ENCODE results near the gene TMEM198. TPM values are rescaled to one million over a fixed set of nuclear protein-coding genes. Genes with fewer than 3 reads are reported as not detected.

Gene TMEM198
- total and polyA plus RNA-seq, 2 of the 4 experiments (the other 2 are of a cell fraction) = 0.18 to 2.2 TPM

- Histone ChIP-seq H3K9ac (ENCODE audit: low read depth, low read length) (no peak overlapping the region), H3K18ac (ENCODE audit: low read depth, low read length) (no peak overlapping the region), H3K27me3 (ENCODE audit: control insufficient read depth, insufficient read depth, low read length) (peaks cover 78% of the 10 kb centered on the region), H2AK5ac (ENCODE audit: low read depth, low read length) (no peak overlapping the region), H4K5ac (ENCODE audit: low read depth, low read length) (no peak overlapping the region), H3K9me1 (ENCODE audit: insufficient read depth, low read length) (no peaks in the 10 kb centered on the region), H3K27ac (ENCODE audit: insufficient read depth, low read length) (no peak overlapping the region), H3K56ac (ENCODE audit: extremely low read depth, insufficient read depth, low read length) (no peak overlapping the region), H2BK20ac (ENCODE audit: low read depth, low read length) (no peak overlapping the region), H3K9me3 (ENCODE audit: control insufficient read depth, insufficient read depth, low read length) (no peaks in the 10 kb centered on the region), H2BK15ac (ENCODE audit: low read depth, low read length) (no peak overlapping the region), H3K4me1 (ENCODE audit: control insufficient read depth, insufficient read depth, low read length) (peaks cover 8% of the 10 kb centered on the region; the same call in 1 of the 2 replicates), H3K4ac (ENCODE audit: low read depth, low read length) (no peak overlapping the region), H3K36me3 (ENCODE audit: control insufficient read depth, insufficient read depth, low read length) (no peaks in the 10 kb centered on the region), H2AFZ (replicated peaks; ENCODE audit: low read length, poor library complexity) (no peak overlapping the region), H3K79me1 (ENCODE audit: low read depth in 1 of 2, low read length in 2 of 2) (no peaks in the 10 kb centered on the region), H3K14ac (replicated peaks; ENCODE audit: low read depth, low read length) (no peak overlapping the region), H2BK120ac (ENCODE audit: low read depth, low read length) (no peak overlapping the region), H2BK5ac (ENCODE audit: low read depth, low read length, poor library complexity, severe bottlenecking) (no peak overlapping the region), H4K8ac (ENCODE audit: low read depth in 2 of 2, low read length in 2 of 2) (no peak overlapping the region), H3K4me3 (ENCODE audit: insufficient read depth, low read depth, low read length) (no peak overlapping the region), H3K4me2 (ENCODE audit: low read depth, low read length) (no peak overlapping the region), H3K23ac (ENCODE audit: low read depth, low read length) (no peak overlapping the region), H4K91ac (ENCODE audit: insufficient read depth, low read depth, low read length) (no peak overlapping the region), H4K20me1 (ENCODE audit: insufficient read depth, low read length) (no peaks in the 10 kb centered on the region), H2AK9ac (replicated peaks; ENCODE audit: low read depth, low read length, poor library complexity) (no peak overlapping the region)
- in situ Hi-C loops (cut with MboI; ENCODE audit: low sequenced_read_pairs) = no loop called here
- ChIA-PET CTCF (no interaction called here), POLR2A (ENCODE audit: unreplicated experiment) (no interaction called here)
- dilution Hi-C loops (cut with HindIII; ENCODE audit: low sequenced_read_pairs, unreplicated experiment) = no loop called here
- intact Hi-C loops (cut with micrococcal nuclease) = no loop called here
- no peak for DNase-seq
- no TSS peak for BruUV-seq (replicated peaks)
- TF ChIP-seq ELK1 (IDR thresholded peaks at IDR 0.05; ENCODE audit: borderline replicate concordance, low read depth, low read length) = no peak
- TF ChIP-seq NFE2L2 (IDR thresholded peaks at IDR 0.05; ENCODE audit: low read depth, low read length) = no peak
- TF ChIP-seq RCOR1 (IDR thresholded peaks at IDR 0.05; ENCODE audit: insufficient replicate concordance, low read length) = no peak
- TF ChIP-seq POLR2A (IDR thresholded peaks at IDR 0.05; ENCODE audit: low read depth, low read length) = no peak
- no peak for TF ChIP-seq FOS (IDR thresholded peaks at IDR 0.05; ENCODE audit: low read depth, low read length)
- TF ChIP-seq CHD1 (IDR thresholded peaks at IDR 0.05; ENCODE audit: low read depth, low read length) = no peak
- TF ChIP-seq CEBPB (IDR thresholded peaks at IDR 0.05; ENCODE audit: low read depth, low read length) = no peak
- TF ChIP-seq MAZ (IDR thresholded peaks at IDR 0.05; ENCODE audit: borderline replicate concordance, low read depth, low read length) = no peak
- no peak for TF ChIP-seq BHLHE40 (IDR thresholded peaks at IDR 0.05; ENCODE audit: low read depth, low read length)
- no peak for TF ChIP-seq SMC3 (IDR thresholded peaks at IDR 0.05; ENCODE audit: low read depth, low read length)
- no peak for TF ChIP-seq USF2 (IDR thresholded peaks at IDR 0.05; ENCODE audit: low read depth, low read length)
- no peak for TF ChIP-seq MAFK (IDR thresholded peaks at IDR 0.05; ENCODE audit: low read depth, low read length)
- TF ChIP-seq RAD21 (IDR thresholded peaks at IDR 0.05; ENCODE audit: low read length) = no peak
- no peak for TF ChIP-seq CTCF (conservative IDR thresholded peaks at IDR 0.05; ENCODE audit: low read depth, low read length)
- no peak for TF ChIP-seq MXI1 (IDR thresholded peaks at IDR 0.05; ENCODE audit: borderline replicate concordance, low read depth, low read length)
- no peak for TF ChIP-seq RFX5 (IDR thresholded peaks at IDR 0.05; ENCODE audit: low read depth, low read length)
- no peak for ATAC-seq (ENCODE audit: low read depth)
- WGBS, 2 experiments (ENCODE audit: extremely low coverage in 2 of 2, insufficient read length in 1 of 2) = 61% methylated on average over 14 of the region's 21 CpGs; no CpG with 5 or more reads in 1 of the 2 experiments
Measured at GRCh38 chr2:219514836-219515235, 29.0 kb upstream of the TMEM198 start.

Data from IMR-90 (cell line).